GM12878 (cell line): ENCODE measurements around the gene DEGS2. TPM values are rescaled to one million over a fixed set of nuclear protein-coding genes. Genes with fewer than 3 reads are reported as not detected.

Experiments used
- ATAC-seq: fragments of 200-7000 bp; cut with Tn5 transposase; 3 replicates; pipeline ENCODE4 v1.9.1; 2020; ENCODE audit warnings: mild to moderate bottlenecking, moderate library complexity
- BruUV-seq: library from RNA; stranded (reverse); fragments of 400-500 nt; replicated peaks from 2 replicates; lab custom pipeline; 2021; lab: Mats Ljungman, UMichigan
- CTCF ChIA-PET: fragments of 300-600 bp; sonication (Branson Sonifier 250); formaldehyde crosslinking; extraction: SDS; loops from one replicate; lab custom pipeline; 2021; ENCODE audit warnings: inconsistent platforms; lab: Yijun Ruan, JAX
- POLR2A ChIA-PET: fragments of 350-600 bp; formaldehyde crosslinking; extraction: SDS; loops from one replicate; lab custom pipeline; 2021; ENCODE audit warnings: inconsistent platforms; lab: Charles Lee
- RAD21 ChIA-PET: fragments of 300-600 bp; sonication (Branson Sonifier 250); formaldehyde crosslinking; loops from one replicate; lab custom pipeline; 2023; ENCODE audit warnings: antibody characterized with exemption; ENCODE audit not compliant: unreplicated experiment; lab: Charles Lee
- SMC1A ChIA-PET: fragments of 300-600 bp; sonication (Branson Sonifier 250); formaldehyde crosslinking; loops from one replicate; lab custom pipeline; 2023; ENCODE audit not compliant: unreplicated experiment, uncharacterized antibody; lab: Charles Lee
- DNase-seq: peaks from one replicate; pipeline ENCODE4 v3.0.0-alpha.2; 2011; ENCODE audit warnings: low read depth, low spot score
- FAIRE-seq: peaks from 3 replicates; lab custom pipeline; 2011; peaks lifted over from hg19 to GRCh38; lab: Jason Lieb, UNC
- H2AFZ ChIP-seq: 2 replicates; pipeline ENCODE4 v1.6.0; 2011; ENCODE audit warnings: low read depth, low read length, control low read depth; ENCODE audit not compliant: control insufficient read depth
- H3K27ac ChIP-seq: 2 replicates; pipeline ENCODE4 v1.5.1; 2011; ENCODE audit warnings: control low read depth; ENCODE audit not compliant: control insufficient read depth, insufficient read depth
- H3K27me3 ChIP-seq, 2 experiments: replicated peaks in 1 of 2; 2 replicates each; pipeline versions ENCODE4 v1.6.0 to v1.6.1; 2011; ENCODE audit warnings: low read length in 1 of 2; ENCODE audit not compliant: control insufficient read depth in 2 of 2, insufficient read depth in 2 of 2
- H3K36me3 ChIP-seq, 2 experiments: 2 replicates each; pipeline ENCODE4 v1.5.1; 2011; ENCODE audit warnings: low read length in 1 of 2; ENCODE audit not compliant: control insufficient read depth in 2 of 2, insufficient read depth in 2 of 2
- H3K4me1 ChIP-seq: 2 replicates; pipeline ENCODE4 v1.6.1; 2011; ENCODE audit warnings: mild to moderate bottlenecking, low read length, moderate library complexity, mixed read lengths; ENCODE audit not compliant: control insufficient read depth, insufficient read depth
- H3K4me2 ChIP-seq: 2 replicates; pipeline ENCODE4 v1.6.0; 2011; ENCODE audit warnings: control low read depth; ENCODE audit not compliant: control insufficient read depth, insufficient read depth
- H3K4me3 ChIP-seq: fragments of 200-600 bp; sonication (generic); 2 replicates; pipeline ENCODE4 v1.5.1; 2016
- H3K79me2 ChIP-seq: 2 replicates; pipeline ENCODE4 v1.6.0; 2011; ENCODE audit warnings: low read length; ENCODE audit not compliant: control insufficient read depth, insufficient read depth
- H3K9ac ChIP-seq: 2 replicates; pipeline ENCODE4 v1.8.0; 2011; ENCODE audit warnings: low read length, control low read depth, mixed read lengths; ENCODE audit not compliant: control insufficient read depth, insufficient read depth
- H3K9me3 ChIP-seq: replicated peaks from 3 replicates; pipeline ENCODE4 v1.5.1; 2011; ENCODE audit warnings: mild to moderate bottlenecking, low read length; ENCODE audit not compliant: control insufficient read depth, insufficient read depth
- H4K20me1 ChIP-seq: 2 replicates; pipeline ENCODE4 v1.6.0; 2011; ENCODE audit not compliant: control insufficient read depth, insufficient read depth
- BCL11A ChIP-seq: IDR thresholded peaks from 2 replicates; pipeline ENCODE4 v1.6.1; 2011; ENCODE audit warnings: low read depth, low read length
- BHLHE40 ChIP-seq, 2 experiments: fragments of 450-650 bp in 1 of 2; IDR thresholded peaks; 2 replicates each; pipeline ENCODE4 v1.6.1; 2011 to 2017; ENCODE audit warnings: low read depth in 2 of 2, borderline replicate concordance in 1 of 2, improper control_type of control experiment in 1 of 2, low read length in 1 of 2, mild to moderate bottlenecking in 1 of 2
- CREM ChIP-seq: IDR thresholded peaks from 2 replicates; pipeline ENCODE4 v1.6.1; 2014; ENCODE audit warnings: antibody characterized with exemption, low read depth
- JUND ChIP-seq: IDR thresholded peaks from 2 replicates; pipeline ENCODE4 v1.6.1; 2012; ENCODE audit warnings: low read depth, mild to moderate bottlenecking, low read length, improper control_type of control experiment, moderate library complexity
- LARP7 ChIP-seq: fragments of 450-650 bp; IDR thresholded peaks from 2 replicates; pipeline ENCODE4 v1.6.1; 2017; ENCODE audit warnings: mild to moderate bottlenecking
- PAX8 ChIP-seq: fragments of 450-650 bp; IDR thresholded peaks from 2 replicates; pipeline ENCODE4 v1.6.1; 2017; ENCODE audit warnings: mild to moderate bottlenecking, moderate library complexity
- POU2F2 ChIP-seq: IDR thresholded peaks from 3 replicates; pipeline ENCODE4 v1.6.1; 2011; ENCODE audit warnings: low read depth, mild to moderate bottlenecking, low read length, borderline replicate concordance
- RAD21 ChIP-seq: IDR thresholded peaks from 2 replicates; pipeline ENCODE4 v1.6.1; 2011; ENCODE audit warnings: mild to moderate bottlenecking, low read depth, low read length, moderate library complexity; ENCODE audit not compliant: insufficient read depth
- SMARCA5 ChIP-seq: fragments of 450-650 bp; IDR thresholded peaks from 2 replicates; pipeline ENCODE4 v1.6.1; 2017; ENCODE audit warnings: mild to moderate bottlenecking
- WRNIP1 ChIP-seq: IDR thresholded peaks from 2 replicates; pipeline ENCODE4 v1.6.1; 2011; ENCODE audit warnings: low read depth, low read length, improper control_type of control experiment, borderline replicate concordance
- ZBTB11 ChIP-seq: fragments of 450-650 bp; formaldehyde crosslinking; IDR thresholded peaks from 2 replicates; pipeline ENCODE4 v1.5.0; 2022; ENCODE audit warnings: mild to moderate bottlenecking, missing genetic modification characterization
- ZNF622 ChIP-seq: fragments of 450-650 bp; IDR thresholded peaks from 2 replicates; pipeline ENCODE4 v1.6.1; 2017; ENCODE audit warnings: mild to moderate bottlenecking, inconsistent platforms
- WGBS: methylation state at CpG from one replicate; pipeline ENCODE4 v1.1.6; 2016; ENCODE audit warnings: low lambda C conversion rate; ENCODE audit not compliant: insufficient replicate concordance, insufficient coverage; ENCODE audit errors: missing lambda C conversion rate; 5-methylcytosine and 5-hydroxymethylcytosine counted together
- in situ Hi-C: fragments of 300-500 bp; cut with MboI; formaldehyde crosslinking; loops from 9 replicates; pipeline ENCODE4 v1.14.3; 2018; ENCODE audit warnings: mixed read lengths
- intact Hi-C: fragments of 100-400 bp; cut with micrococcal nuclease; formaldehyde crosslinking; loops from one replicate; pipeline ENCODE4 v1.14.2; 2022; ENCODE audit not compliant: unreplicated experiment
- polyA plus RNA-seq, 11 experiments: library from polyadenylated mRNA; depleted of rRNA in 4 of 11; unstranded in 6 of 11; stranded (reverse) in 5 of 11; fragments of >200 nt; fragmentation: Nextera tagmentation in 4 of 11; fragmentation: Illumina TruSeq in 1 of 11; extraction: Ambion mirVana in 4 of 11; extraction: Trizol in 1 of 11; gene quantifications; 1 replicate in 1 of 11; 2 replicates in 10 of 11; pipeline versions ENCODE4 v1.2.1 to v1.2.3, GENCODE V29; 2011 to 2016; ENCODE audit warnings: inconsistent platforms in 2 of 11, missing spikeins in 2 of 11, low read depth in 1 of 11
- total RNA-seq, 4 experiments: library from RNA; depleted of rRNA in 3 of 4; stranded (reverse); fragments of >200 nt in 3 of 4; fragmentation: Illumina TruSeq in 1 of 4; extraction: Trizol in 1 of 4; gene quantifications; 2 replicates each; pipeline versions ENCODE4 v1.2.1 to v1.2.3, GENCODE V29; 2013 to 2021

DEGS2 gene
- total and polyA plus RNA-seq, 10 of the 15 experiments (the other 5 are each of a cell fraction or from before 2014, with no cell fraction given) = 0.01 to 2.5 (median 0.45) TPM; not detected in 1

GRCh38 chr14:100108840-100109593, 50.4 kb downstream of the DEGS2 start (continued):
- TF ChIP-seq ZBTB11 (CRISPR knock-in tag) (no peak), WRNIP1 (no peak), CREM (no peak)

- no peaks in the 10 kb centered on the region for H3K9me3 ChIP-seq
- H3K4me1 ChIP-seq = peaks cover 9% of the 10 kb centered on the region
- ChIA-PET SMC1A (interaction anchor here (0.6 to 2.6 kb wide), 24 partner anchors 11 to 135 kb away, joined by 3 to 42 read pairs (median 4); partner anchors contain the start of gene EVL), CTCF (interaction anchor here (0.6 to 6.8 kb wide), 33 partner anchors 10 to 133 kb away, joined by 3 to 130 read pairs (median 4); partner anchors contain the start of gene EVL), POLR2A (interaction anchor here (1.1 to 1.2 kb wide), 2 partner anchors 38 to 41 kb away, joined by 4 to 5 read pairs; no protein-coding TSS in a partner anchor), RAD21 (interaction anchor here (0.8 to 2.9 kb wide), 15 partner anchors 25 to 127 kb away, joined by 3 to 44 read pairs (median 4); partner anchors contain the start of gene EVL)
- ATAC-seq = peak; percentile 99
- no peak overlapping the region for H2AFZ ChIP-seq
- no peaks in the 10 kb centered on the region for H4K20me1 ChIP-seq
- FAIRE-seq = peak; percentile 35
- DNase-seq = peak; percentile 15
- no peak overlapping the region for H3K4me3 ChIP-seq
- peaks cover 24 to 46% of the 10 kb centered on the region in 2 experiments for H3K36me3 ChIP-seq
- BruUV-seq = no TSS peak
- peaks cover 2% of the 10 kb centered on the region for H3K79me2 ChIP-seq
- WGBS = 44% methylated on average over 13 of the region's 13 CpGs
- intact Hi-C loops = loop anchor here (1.0 to 5.0 kb wide), 5 partner anchors 32 to 126 kb away; no protein-coding TSS in a partner anchor
- H3K9ac ChIP-seq = no peak overlapping the region
- H3K4me2 ChIP-seq = no peak overlapping the region
- no peaks in the 10 kb centered on the region for H3K27me3 ChIP-seq
- in situ Hi-C loops = no loop called here
- no peak overlapping the region for H3K27ac ChIP-seq
- TF ChIP-seq LARP7 = 0 out of 2 replicates have a peak, but pooled peaks have one; percentile 34
- no peak for TF ChIP-seq PAX8
- TF ChIP-seq POU2F2 = 0 out of 3 replicates have a peak, but pooled peaks have one; percentile 16
- TF ChIP-seq JUND = no peak
- TF ChIP-seq ZNF622 = no peak
- TF ChIP-seq SMARCA5 = peak; percentile 57; the same call in 1 of the 2 replicates
- no peak for TF ChIP-seq BCL11A
- TF ChIP-seq WRNIP1 = 0 out of 2 replicates have a peak, but pooled peaks have one; percentile 38
- peak; percentile 79 for TF ChIP-seq RAD21
- TF ChIP-seq BHLHE40 (IDR thresholded peaks at IDR 0.05; ENCODE audit: borderline replicate concordance in 1 of 2, low read depth in 2 of 2, low read length in 1 of 2) = peak in 1 of 2 experiments; percentile 27; a peak in 2 of 4 replicates
Measured at GRCh38 chr14:100108042-100108825, 51.2 kb downstream of the DEGS2 start.
